ENCODE measurements around the gene TMC1.

Gene TMC1

GRCh38 chr9:72575666-72576065, 54.3 kb downstream of the TMC1 start:
- DNase-seq (ENCODE audit: low spot score) = no peak

GRCh38 chr9:72576087-72576486, 54.7 kb downstream of the TMC1 start:
- no peak for DNase-seq (ENCODE audit: low spot score)

GRCh38 chr9:72577212-72577753, 55.9 kb downstream of the TMC1 start:
- DNase-seq (ENCODE audit: low spot score) = no peak

- no peak for DNase-seq (ENCODE audit: low spot score)
Measured at GRCh38 chr9:72579190-72579589, 57.8 kb downstream of the TMC1 start.

GRCh38 chr9:72579880-72580550, 58.6 kb downstream of the TMC1 start:
- DNase-seq (ENCODE audit: low spot score) = no peak

GRCh38 chr9:72581694-72582093, 60.3 kb downstream of the TMC1 start:
- no peak for DNase-seq (ENCODE audit: low spot score)

GRCh38 chr9:72583370-72583769, 62.0 kb downstream of the TMC1 start:
- no peak for DNase-seq (ENCODE audit: low spot score)

- DNase-seq (ENCODE audit: low spot score) = no peak
Measured at GRCh38 chr9:72586388-72587130, 65.2 kb downstream of the TMC1 start.

- no peak for DNase-seq (ENCODE audit: low spot score)
Measured at GRCh38 chr9:72588336-72588735, 66.9 kb downstream of the TMC1 start.

GRCh38 chr9:72589667-72590521, 68.5 kb downstream of the TMC1 start:
- no peak for DNase-seq (ENCODE audit: low spot score)

- no peak for DNase-seq (ENCODE audit: low spot score)
Measured at GRCh38 chr9:72590824-72591223, 69.4 kb downstream of the TMC1 start.

GRCh38 chr9:72592502-72593403, 71.3 kb downstream of the TMC1 start:
- DNase-seq (ENCODE audit: low spot score) = peak; percentile 24

- no peak for DNase-seq (ENCODE audit: low spot score)
Measured at GRCh38 chr9:72596451-72597180, 75.2 kb downstream of the TMC1 start.

GRCh38 chr9:72597181-72597517, 75.7 kb downstream of the TMC1 start:
- DNase-seq (ENCODE audit: low spot score) = no peak

- DNase-seq (ENCODE audit: low spot score) = no peak
Measured at GRCh38 chr9:72597601-72598000, 76.2 kb downstream of the TMC1 start.

- no peak for DNase-seq (ENCODE audit: low spot score)
Measured at GRCh38 chr9:72598639-72599038, 77.2 kb downstream of the TMC1 start.

- DNase-seq (ENCODE audit: low spot score) = no peak
Measured at GRCh38 chr9:72599874-72600534, 78.6 kb downstream of the TMC1 start.

- DNase-seq (ENCODE audit: low spot score) = no peak
Measured at GRCh38 chr9:72600671-72601070, 79.3 kb downstream of the TMC1 start.

GRCh38 chr9:72601615-72602014, 80.2 kb downstream of the TMC1 start:
- DNase-seq (ENCODE audit: low spot score) = no peak

GRCh38 chr9:72612449-72612848, 91.0 kb downstream of the TMC1 start:
- no peak for DNase-seq (ENCODE audit: low spot score)

Data from HuH-7.5 (cell line).